Kidney (tissue), 14 donors: Measurements from ENCODE around the gene SGF29. TPM values are rescaled to one million over a fixed set of nuclear protein-coding genes. Genes with fewer than 3 reads are reported as not detected.

Experiments
- DNase-seq, 5 donors: peaks; one replicate each; pipeline ENCODE4 v3.0.0-alpha.2; 2013 to 2020
- FAIRE-seq: peaks from 2 replicates; lab custom pipeline; 2012; peaks lifted over from hg19 to GRCh38; lab: Jason Lieb, UNC
- H3K27ac ChIP-seq, 2 donors: one replicate each; pipeline ENCODE4 v1.7.0; 2013; ENCODE audit warnings: low read depth in 2 of 2, low read length in 2 of 2, inconsistent platforms in 1 of 2
- H3K27me3 ChIP-seq: one replicate; pipeline ENCODE4 v1.7.1; 2013; ENCODE audit warnings: low read length, inconsistent platforms; ENCODE audit not compliant: control insufficient read depth, insufficient read depth
- H3K36me3 ChIP-seq, 3 donors: one replicate each; pipeline versions ENCODE4 v1.7.0 to v1.7.1; 2013; ENCODE audit warnings: low read length in 3 of 3, control low read depth in 1 of 3, inconsistent platforms in 1 of 3; ENCODE audit not compliant: insufficient read depth in 3 of 3, control insufficient read depth in 2 of 3
- H3K4me1 ChIP-seq, 3 donors: one replicate each; pipeline versions ENCODE4 v1.7.0 to v1.7.1; 2013; ENCODE audit warnings: low read length in 3 of 3, inconsistent platforms in 1 of 3, low read depth in 1 of 3; ENCODE audit not compliant: control insufficient read depth in 2 of 3, insufficient read depth in 2 of 3
- H3K4me3 ChIP-seq, 3 donors: one replicate each; pipeline versions ENCODE4 v1.7.0 to v1.8.1; 2013; ENCODE audit warnings: low read length in 3 of 3, control low read depth in 1 of 3, inconsistent platforms in 1 of 3
- H3K9ac ChIP-seq, 3 donors: one replicate each; pipeline versions ENCODE4 v1.7.0 to v1.7.1; 2013; ENCODE audit warnings: low read length in 3 of 3, control low read depth in 1 of 3, inconsistent platforms in 1 of 3
- H3K9me3 ChIP-seq, 3 donors: one replicate each; pipeline versions ENCODE4 v1.7.0 to v1.7.1; 2013; ENCODE audit warnings: low read length in 3 of 3, control low read depth in 1 of 3, inconsistent platforms in 1 of 3; ENCODE audit not compliant: control insufficient read depth in 2 of 3, insufficient read depth in 1 of 3
- intact Hi-C: fragments of 100-400 bp; cut with DNase I; formaldehyde crosslinking; loops from one replicate; pipeline ENCODE4 v1.11.1; 2022
- polyA plus RNA-seq: library from polyadenylated mRNA; stranded (reverse); fragments of 350-450 nt; fragmentation: Illumina TruSeq; extraction: RNeasy Lipid Tissue Mini Kit (QIAGEN cat#74804); gene quantifications from one replicate; pipeline ENCODE4 v1.2.3, GENCODE V29; 2014; ENCODE audit warnings: low read depth, low replicate concordance; ENCODE audit not compliant: insufficient read depth
- total RNA-seq: library from RNA; stranded (reverse); fragmentation: NEBNext Ultra II Directional; extraction: Animal tissue kit (Norgen Biotek cat#: 25700); gene quantifications from one replicate; pipeline ENCODE4 v1.2.1, GENCODE V29; 2021
- TF ChIP-seq, protein P1 (sequence below): IDR thresholded peaks from 3 replicates; pipeline ENCODE4 v1.5.1; 2012; ENCODE audit warnings: mild to moderate bottlenecking, moderate library complexity, borderline replicate concordance; ENCODE audit not compliant: insufficient read depth; ENCODE audit errors: extremely low read depth
- donor health status: control.
- donor health status: control.
- donor health status: control.
- donor health status: control.
- donor health status: control.
- donor health status: DM: yes; HTN: yes; CAD: no.
- donor health status: Normal renal cell carcinoma (clear cell type).

SGF29 gene
- total and polyA plus RNA-seq, 2 donors from 2014 or later: 20.6 to 28.5 TPM

DNA sequence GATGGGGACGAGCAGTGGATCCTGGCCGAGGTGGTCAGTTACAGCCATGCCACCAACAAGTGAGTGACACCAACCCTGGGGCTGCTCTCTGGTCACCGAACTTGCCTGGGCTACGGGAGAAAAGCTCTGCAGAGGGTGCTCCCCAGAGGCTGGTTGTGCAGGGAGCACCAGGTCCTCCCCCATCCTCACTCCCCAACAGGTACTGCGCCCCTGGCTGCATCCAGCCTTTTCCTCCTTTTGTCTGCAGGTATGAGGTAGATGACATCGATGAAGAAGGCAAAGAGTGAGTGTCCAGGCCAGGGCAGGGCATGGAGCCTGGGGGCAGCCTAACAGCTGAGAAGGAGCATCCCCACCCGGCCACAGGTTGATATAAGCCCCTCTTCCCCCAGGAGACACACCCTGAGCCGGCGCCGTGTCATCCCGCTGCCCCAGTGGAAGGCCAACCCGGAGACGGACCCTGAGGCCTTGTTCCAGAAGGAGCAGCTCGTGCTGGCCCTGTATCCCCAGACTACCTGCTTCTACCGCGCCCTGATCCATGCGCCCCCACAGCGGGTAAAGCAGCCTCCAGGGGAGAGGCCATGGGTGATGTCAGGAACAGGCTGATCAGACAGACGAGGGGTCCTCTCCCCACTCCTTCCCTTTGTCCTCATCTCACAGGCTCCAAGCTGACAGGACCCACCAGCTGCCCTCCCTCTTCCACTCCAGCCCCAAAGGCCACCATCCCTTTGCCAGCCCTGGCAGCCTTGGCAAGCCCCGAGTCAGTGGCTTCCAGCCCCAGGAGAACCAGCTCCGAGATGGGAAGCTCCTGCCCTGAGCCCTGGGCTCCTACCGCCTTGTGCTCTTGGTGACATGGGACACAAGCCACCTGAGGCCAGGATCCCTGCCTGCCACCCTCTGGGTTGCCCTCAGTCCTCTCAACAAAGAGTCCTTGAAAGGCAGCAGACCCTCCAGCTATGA is 36.9 kb downstream of the SGF29 start:
- H3K4me1 ChIP-seq: no peaks in the 10 kb centered on the region
- peak in 1 of 5 donors; percentile 56 for DNase-seq
- intact Hi-C loops: no loop called here
- H3K27ac ChIP-seq: no peak overlapping the region
- TF ChIP-seq, protein P1, sequence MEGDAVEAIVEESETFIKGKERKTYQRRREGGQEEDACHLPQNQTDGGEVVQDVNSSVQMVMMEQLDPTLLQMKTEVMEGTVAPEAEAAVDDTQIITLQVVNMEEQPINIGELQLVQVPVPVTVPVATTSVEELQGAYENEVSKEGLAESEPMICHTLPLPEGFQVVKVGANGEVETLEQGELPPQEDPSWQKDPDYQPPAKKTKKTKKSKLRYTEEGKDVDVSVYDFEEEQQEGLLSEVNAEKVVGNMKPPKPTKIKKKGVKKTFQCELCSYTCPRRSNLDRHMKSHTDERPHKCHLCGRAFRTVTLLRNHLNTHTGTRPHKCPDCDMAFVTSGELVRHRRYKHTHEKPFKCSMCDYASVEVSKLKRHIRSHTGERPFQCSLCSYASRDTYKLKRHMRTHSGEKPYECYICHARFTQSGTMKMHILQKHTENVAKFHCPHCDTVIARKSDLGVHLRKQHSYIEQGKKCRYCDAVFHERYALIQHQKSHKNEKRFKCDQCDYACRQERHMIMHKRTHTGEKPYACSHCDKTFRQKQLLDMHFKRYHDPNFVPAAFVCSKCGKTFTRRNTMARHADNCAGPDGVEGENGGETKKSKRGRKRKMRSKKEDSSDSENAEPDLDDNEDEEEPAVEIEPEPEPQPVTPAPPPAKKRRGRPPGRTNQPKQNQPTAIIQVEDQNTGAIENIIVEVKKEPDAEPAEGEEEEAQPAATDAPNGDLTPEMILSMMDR: no peak
- H3K9ac ChIP-seq: no peak overlapping the region
- no peaks in the 10 kb centered on the region for H3K9me3 ChIP-seq
- H3K4me3 ChIP-seq: no peak overlapping the region
- H3K36me3 ChIP-seq: peaks cover 0 to 13% (median 12%) of the 10 kb centered on the region in 3 donors
- H3K27me3 ChIP-seq: no peaks in the 10 kb centered on the region
- FAIRE-seq: no peak

DNA sequence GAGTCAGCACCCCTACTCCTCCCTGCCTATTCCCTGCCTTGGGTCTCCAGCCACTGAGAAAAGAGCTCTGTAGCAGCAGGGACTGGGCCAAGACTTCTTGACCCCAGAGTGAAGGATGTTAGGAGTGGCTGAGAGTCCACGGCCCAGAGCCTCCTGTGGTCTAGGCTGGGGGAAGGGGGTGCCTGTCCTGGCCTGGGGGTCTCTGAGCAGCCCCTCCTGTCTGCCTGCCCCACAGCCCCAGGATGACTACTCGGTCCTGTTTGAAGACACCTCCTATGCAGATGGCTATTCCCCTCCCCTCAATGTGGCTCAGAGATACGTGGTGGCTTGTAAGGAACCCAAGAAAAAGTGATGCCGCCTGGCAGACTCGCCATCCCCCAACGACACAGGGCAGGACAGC is 37.6 kb downstream of the SGF29 start:
- intact Hi-C loops: no loop called here
- Histone ChIP-seq H3K36me3 (peaks cover 0 to 11% (median 9%) of the 10 kb centered on the region in 3 donors), H3K4me1 (peaks cover 0 to 3% (median 0%) of the 10 kb centered on the region in 3 donors), H3K4me3 (no peak overlapping the region), H3K9ac (no peak overlapping the region), H3K9me3 (no peaks in the 10 kb centered on the region), H3K27ac (no peak overlapping the region), H3K27me3 (no peaks in the 10 kb centered on the region)
- peak in 1 of 5 donors; percentile 46 for DNase-seq
- TF ChIP-seq, protein P1: no peak
- no peak for FAIRE-seq

DNA sequence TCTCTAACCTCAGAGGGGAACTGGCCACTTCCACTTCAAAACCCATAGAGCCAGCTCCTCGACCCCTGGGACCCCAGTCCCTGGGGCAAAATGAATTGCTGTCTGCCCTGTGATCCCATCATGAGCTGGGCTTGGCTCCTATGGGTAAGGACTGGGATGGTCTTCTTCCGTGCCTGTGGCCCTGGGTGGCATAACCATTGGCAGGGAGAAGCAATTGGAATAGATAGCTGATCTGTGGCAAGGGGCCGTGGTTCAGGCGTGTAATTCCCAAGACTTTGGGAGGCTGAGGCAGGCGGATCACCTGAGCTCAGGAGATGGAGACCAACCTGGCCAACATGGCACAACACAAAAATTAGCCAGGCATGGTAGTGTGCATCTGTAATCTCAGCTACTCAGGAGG is 38.8 kb downstream of the SGF29 start:
- H3K27me3 ChIP-seq: no peaks in the 10 kb centered on the region
- TF ChIP-seq, protein P1: no peak
- H3K9ac ChIP-seq: no peak overlapping the region
- H3K4me3 ChIP-seq: no peak overlapping the region
- peaks cover 0 to 8% (median 0%) of the 10 kb centered on the region in 3 donors for H3K4me1 ChIP-seq
- intact Hi-C loops: no loop called here
- H3K27ac ChIP-seq: no peak overlapping the region
- no peak for FAIRE-seq
- peak in 1 of 5 donors; percentile 59 for DNase-seq
- no peaks in the 10 kb centered on the region for H3K9me3 ChIP-seq
- H3K36me3 ChIP-seq: peaks cover 0 to 9% (median 6%) of the 10 kb centered on the region in 3 donors
